HG02623 (cell line): ENCODE data around the gene MIEF2.

Experiments
- ATAC-seq: cut with Tn5 transposase; IDR thresholded peaks from one replicate; pipeline ENCODE4 v1.9.1; 2021; ENCODE audit warnings: moderate library complexity; ENCODE audit not compliant: unreplicated experiment

MIEF2 gene

GRCh38 chr17:18234853-18235380 lies 25.5 kb upstream of the MIEF2 start:
- no peak for ATAC-seq

GRCh38 chr17:18235743-18236256 lies 24.7 kb upstream of the MIEF2 start:
- ATAC-seq = no peak

- ATAC-seq = no peak
These were observed 24.0 kb upstream of the MIEF2 start for GRCh38 chr17:18236494-18236893.

GRCh38 chr17:18237461-18237860 lies 23.0 kb upstream of the MIEF2 start:
- ATAC-seq = no peak

DNA sequence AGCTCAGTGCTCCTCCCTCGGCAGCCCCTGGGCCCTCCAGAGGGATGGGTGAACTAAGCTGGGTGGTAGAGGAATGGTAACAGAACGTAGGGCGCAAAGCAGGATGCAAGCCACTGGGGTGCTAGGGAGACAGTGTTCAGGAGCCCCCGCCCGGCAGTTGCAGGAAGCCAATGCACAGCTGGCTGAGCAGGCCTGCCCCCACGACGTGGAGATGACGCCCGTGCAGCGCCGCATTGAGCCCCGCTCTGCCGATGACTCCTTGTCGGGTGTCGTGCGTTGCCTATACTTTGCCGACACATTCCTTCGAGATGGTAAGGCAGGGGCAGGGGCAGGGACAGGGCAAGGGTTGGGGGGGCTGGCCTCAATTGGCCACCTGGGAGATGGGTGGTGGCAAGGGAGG lies 22.2 kb upstream of the MIEF2 start:
- no peak for ATAC-seq

DNA sequence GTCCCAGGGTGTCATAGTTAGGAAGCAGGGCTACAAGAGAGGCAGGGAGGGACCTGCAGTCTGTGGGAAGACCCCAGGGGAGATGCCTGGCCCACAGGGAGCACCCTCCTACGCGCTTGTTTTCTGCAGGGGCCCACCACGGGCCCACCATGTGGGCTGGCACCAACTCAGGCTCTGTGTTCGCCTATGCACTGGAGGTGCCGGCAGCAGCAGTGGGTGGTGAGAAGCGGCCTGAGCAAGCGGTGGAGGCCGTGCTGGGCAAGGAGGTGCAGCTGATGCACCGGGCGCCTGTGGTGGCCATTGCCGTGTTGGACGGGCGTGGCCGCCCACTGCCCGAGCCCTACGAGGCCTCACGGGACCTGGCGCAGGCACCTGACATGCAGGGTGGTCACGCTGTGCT lies 20.0 kb upstream of the MIEF2 start:
- no peak for ATAC-seq

DNA sequence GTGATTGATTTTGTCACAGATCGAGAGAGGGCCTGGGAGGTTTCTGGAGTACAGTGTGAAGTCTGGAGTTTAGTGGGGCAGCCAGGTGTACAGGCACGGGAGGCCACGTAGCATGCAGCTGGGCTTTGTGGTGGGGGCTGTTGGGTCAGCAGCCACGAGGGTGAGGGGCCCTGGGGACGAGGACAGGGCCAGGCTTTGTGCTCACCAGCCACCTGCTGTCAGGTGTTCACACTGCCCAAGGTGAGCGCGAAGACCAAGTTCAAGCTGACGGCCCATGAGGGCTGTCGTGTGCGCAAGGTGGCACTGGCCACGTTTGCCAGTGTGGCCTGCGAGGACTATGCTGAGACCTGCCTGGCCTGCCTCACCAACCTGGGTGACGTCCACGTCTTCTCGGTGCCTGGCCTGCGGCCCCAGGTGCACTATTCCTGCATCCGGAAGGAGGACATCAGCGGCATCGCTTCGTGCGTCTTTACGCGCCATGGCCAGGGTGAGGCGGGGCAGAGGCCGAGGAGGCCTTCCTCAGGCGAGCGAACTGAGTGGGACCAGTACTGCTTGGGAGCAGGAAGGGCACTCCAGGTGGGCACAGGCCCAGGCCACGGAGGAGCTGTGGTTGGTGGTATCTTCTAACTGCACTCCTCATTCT lies 19.1 kb upstream of the MIEF2 start:
- ATAC-seq = no peak

DNA sequence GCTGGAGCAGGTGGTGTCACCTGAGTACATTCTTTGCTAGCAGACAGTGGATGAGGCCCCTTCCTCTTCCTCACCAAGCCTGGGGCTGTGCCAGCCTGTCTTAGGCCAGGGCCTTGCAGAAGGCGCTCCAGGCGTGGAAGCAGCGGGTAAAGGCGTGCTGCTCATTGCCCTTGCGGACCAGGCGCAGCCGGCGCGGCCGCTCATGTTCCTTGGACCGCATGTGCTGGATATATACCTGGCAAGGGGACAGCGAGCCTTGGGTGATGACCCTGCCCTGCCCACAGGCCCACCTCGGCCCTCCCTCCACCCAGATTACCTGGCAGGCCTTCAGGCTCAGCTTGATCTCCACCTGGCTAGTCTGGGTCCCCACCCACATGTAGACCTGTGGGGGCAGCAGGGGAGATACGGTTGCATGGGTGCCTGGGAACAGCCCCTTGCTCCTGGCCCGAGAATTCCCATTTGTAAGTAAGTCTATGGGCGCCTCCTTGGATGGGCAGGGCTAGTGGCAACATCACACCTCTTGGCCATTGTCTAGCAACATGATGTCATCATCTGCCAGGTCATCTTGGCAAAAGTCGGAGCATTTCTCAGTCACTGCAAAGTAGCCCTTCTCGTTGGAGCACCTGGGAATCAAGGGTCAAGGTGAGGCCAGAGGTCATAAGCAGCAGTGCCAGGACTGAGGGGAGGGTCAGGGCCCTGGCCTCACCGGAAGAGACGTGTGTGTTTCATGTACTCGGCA lies 15.3 kb upstream of the MIEF2 start:
- no peak for ATAC-seq

DNA sequence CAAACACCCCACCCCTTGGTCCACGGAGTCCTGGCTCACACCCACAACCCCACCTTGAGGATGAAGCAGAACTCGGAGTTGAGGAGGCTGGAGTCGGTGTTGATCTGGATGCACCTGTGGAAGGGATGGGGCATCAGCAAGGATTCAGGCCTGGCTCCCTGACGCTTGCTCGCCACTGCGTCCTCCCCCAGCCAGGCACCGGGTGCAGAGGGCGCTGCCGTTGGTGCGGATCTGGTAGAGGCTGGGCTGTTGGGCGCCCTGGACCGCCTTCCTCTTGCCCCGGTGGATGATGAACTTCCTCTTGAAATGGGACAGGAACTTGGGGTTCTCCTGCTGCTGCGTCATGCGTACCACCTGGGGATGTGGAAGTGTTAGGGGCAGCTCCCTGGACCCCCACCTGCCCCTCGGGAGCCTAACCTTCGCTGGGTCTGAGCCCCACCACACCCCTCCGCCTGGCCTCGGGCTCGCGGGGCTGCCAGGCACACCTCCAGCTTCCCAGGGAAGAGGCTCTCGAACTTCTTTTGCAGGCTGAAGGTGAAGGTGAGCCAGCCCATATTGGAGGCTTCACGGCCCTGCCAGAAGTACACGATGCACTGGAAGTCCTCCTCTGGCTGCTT lies 14.2 kb upstream of the MIEF2 start:
- no peak for ATAC-seq

DNA sequence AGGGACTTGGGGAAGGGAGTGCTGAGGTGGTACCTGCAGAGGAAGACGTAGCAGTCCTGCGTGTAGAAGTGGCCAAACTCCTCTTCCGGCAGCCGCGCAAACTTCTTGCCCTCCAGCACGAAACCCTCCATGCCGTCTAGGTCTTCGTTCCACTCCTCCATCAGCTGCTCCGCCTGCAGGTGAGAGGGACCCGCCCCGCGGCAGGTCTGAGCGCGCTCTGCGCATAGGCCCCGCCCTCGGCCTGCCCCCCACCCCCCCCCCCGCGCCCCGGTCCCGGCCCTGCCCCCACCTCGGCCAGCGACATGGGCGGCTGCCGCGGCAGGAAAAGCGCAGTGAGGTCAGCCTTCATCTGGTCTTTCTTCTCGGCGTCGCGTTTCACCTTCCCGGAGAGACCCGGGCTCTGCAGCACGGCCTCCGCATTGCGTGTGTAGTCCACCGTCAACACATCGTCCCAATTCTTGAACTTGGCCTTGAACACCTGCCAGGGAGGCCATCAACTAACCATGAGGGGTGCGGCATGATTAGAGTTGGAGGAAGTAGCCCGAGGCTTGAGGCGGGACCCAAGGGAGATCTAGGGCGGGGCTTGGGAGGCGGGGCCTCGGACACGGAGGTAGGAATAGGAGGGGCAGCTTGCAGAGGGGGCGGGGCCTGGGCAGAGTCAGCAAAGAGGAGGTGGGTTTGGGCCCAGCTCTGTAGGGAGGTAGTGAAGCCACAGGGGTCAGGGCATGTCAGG lies 13.4 kb upstream of the MIEF2 start:
- ATAC-seq = no peak

GRCh38 chr17:18247613-18248001 lies 12.9 kb upstream of the MIEF2 start:
- no peak for ATAC-seq

GRCh38 chr17:18248300-18248731 lies 12.1 kb upstream of the MIEF2 start:
- ATAC-seq = no peak

- no peak for ATAC-seq
These were observed 11.7 kb upstream of the MIEF2 start for GRCh38 chr17:18248811-18249210.

DNA sequence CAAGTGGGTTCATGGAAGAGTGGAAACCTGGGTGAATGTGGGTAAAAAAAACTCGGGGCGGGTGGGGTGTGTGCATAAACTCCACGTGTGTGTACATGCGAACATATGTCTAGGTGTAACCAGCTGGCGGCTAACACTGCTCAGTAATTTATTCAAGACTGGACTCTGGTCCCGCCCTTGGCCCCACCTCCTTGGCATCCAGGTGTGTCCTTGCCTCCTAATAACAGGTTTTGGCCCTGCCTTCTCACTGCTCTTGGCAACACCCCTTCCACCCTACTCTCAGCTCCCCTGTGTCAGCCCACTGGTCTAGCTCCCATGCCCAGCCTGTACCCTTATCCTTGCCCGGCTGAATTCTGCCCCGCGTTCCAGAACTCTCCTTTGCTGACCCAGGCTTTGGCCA lies 10.2 kb upstream of the MIEF2 start:
- no peak for ATAC-seq

GRCh38 chr17:18250708-18251107 lies 9.8 kb upstream of the MIEF2 start:
- ATAC-seq = no peak

- ATAC-seq = no peak
These were observed 9.3 kb upstream of the MIEF2 start for GRCh38 chr17:18251204-18251603.

DNA sequence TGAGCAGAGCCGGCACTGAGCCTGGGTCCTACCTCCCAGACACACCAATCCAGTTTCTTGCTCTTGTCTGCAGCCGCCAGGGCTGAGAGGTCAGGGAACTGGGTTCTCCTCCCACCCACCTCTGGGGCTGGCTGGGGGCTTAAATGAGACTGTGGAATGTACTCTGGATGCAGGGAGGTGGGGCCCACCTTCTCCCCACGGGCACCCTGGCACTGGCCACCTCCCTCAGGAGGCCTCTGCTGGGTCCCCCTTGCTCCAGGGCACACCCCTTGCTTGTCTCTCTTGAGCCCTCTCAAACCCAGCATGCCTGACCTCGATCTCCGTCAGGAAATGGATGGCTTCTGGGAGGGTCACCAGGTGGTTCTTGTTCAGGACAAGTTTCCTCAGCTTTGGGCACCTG lies 8.3 kb upstream of the MIEF2 start:
- ATAC-seq = no peak

GRCh38 chr17:18253187-18253884 lies 7.1 kb upstream of the MIEF2 start:
- ATAC-seq = no peak

DNA sequence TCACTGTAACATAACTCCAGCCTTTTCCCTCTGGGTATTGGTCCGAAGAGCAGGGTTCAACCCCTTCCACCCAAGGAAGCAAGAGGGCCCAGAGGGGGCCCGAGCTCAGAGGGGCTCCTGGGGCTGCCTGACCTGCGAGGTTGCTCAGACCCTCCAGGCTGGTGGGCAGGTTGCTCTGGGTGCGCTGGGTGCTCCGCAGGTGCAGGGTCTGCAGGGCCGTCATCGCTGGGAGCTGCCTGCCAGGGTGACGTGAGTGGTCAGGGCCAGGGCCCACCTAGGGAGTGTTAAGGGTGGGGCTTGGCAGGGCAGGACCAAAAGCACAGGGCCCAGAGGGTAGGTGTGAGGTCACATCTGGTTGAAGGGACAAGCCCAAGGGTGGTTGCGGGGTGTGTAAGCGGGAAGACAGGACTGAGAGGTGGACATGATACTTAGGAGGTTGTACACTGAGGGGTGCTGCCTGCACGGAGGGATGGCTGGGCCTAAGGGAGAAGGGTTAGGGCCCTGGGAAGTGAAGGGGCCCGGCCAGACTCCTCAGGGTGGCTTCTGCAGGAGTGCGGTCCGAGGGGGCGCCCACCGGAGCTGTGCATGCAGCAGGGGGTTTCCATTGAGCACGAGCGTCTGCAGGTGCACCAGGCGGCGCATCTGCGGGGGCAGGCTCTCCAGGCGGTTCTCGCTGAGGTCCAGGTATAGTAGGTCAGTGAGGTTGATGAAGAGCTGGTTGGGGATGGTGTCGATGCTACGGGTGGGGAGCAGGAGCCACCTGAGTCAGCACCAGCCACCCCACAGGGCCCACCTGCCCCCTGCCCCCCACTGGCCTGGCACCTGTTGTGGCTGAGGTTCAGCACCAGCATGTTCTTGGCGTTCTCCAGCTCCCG lies 6.3 kb upstream of the MIEF2 start:
- no peak for ATAC-seq
